ENCODE results near the gene VPREB3. TPM values are rescaled to one million over a fixed set of nuclear protein-coding genes. Genes with fewer than 3 reads are reported as not detected.

The VPREB3 gene
- polyA plus RNA-seq, 3 donors: 0.88 to 1.0 (median 1.0) TPM

DNA sequence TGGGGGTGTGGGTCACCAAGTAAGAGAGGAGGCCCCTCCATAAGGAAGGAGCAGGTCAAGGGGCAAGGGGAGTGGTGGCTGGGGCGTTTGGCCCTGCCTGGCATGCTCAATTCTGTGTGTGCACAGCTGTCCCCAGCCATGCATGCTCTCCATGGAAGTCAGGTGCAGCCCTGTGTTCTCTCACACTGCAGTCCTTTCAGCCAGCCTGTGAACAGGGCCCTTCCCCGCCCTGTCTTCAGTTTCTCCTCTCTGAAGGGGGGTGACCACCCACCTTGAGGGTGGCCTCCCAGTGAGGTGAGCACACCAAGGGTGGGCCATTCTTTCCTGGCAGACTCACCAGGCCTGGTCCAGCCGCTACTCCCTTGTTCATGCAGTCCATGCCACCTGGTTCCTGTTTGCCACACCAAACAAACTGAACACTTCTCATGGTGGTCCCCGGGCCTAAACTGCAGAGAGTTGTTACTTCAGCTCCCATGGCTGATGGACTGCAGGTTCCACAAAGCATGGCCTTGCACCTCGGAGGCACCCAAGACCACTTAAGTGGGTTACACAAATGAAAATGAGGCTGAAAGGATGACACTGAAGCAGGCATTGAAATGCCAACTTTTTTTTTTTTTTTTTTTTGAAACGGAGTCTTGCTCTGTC, 15.2 kb upstream of the VPREB3 start:
- no peak overlapping the region for H3K4me3 Mint-ChIP-seq
- Histone ChIP-seq H3K4me1 (ENCODE audit: control insufficient read depth in 1 of 2, insufficient read depth in 2 of 2, low read length in 2 of 2) (peaks cover 25 to 42% of the 10 kb centered on the region in 2 donors), H3K79me2 (ENCODE audit: insufficient read depth, low read length) (peaks cover 10% of the 10 kb centered on the region), H3K27me3 (ENCODE audit: control insufficient read depth in 2 of 2, insufficient read depth in 2 of 2, low read length in 2 of 2) (peaks cover 7 to 23% of the 10 kb centered on the region in 2 donors), H3K9me3 (replicated peaks in 1 of 2; ENCODE audit: control insufficient read depth in 1 of 2, insufficient read depth in 1 of 2, low read length in 2 of 2) (no peaks in the 10 kb centered on the region), H3K36me3 (replicated peaks in 1 of 2; ENCODE audit: control insufficient read depth in 1 of 2, insufficient read depth in 2 of 2, low read length in 2 of 2) (peaks cover 0 to 14% of the 10 kb centered on the region in 2 donors), H3K4me3 (replicated peaks in 1 of 3; ENCODE audit: low read depth in 2 of 3, low read length in 3 of 3) (no peak overlapping the region), H4K20me1 (ENCODE audit: insufficient read depth, low read length) (no peaks in the 10 kb centered on the region), H2AFZ (ENCODE audit: insufficient read depth, low read depth, low read length, poor library complexity, severe bottlenecking) (no peak overlapping the region), H3K4me2 (replicated peaks; ENCODE audit: extremely low read depth, low read length, poor library complexity, severe bottlenecking) (no peak overlapping the region), H3K9ac (ENCODE audit: insufficient read depth, low read length, poor library complexity, severe bottlenecking) (no peak overlapping the region), H3K27ac (ENCODE audit: low read depth in 1 of 2, low read length in 2 of 2) (no peak overlapping the region)
- intact Hi-C loops (cut with micrococcal nuclease): loop anchor here (2.0 kb wide), 1 partner anchor 79 kb away; no protein-coding TSS in a partner anchor
- H3K27me3 Mint-ChIP-seq (ENCODE audit: low read depth in 3 of 3): peaks cover 25 to 28% (median 25%) of the 10 kb centered on the region in 3 donors
- H3K27ac Mint-ChIP-seq: peak overlapping the region in 1 of 7 donors; percentile 46
- H3K36me3 Mint-ChIP-seq: peaks cover 11 to 16% of the 10 kb centered on the region in 2 donors
- TF ChIP-seq, protein P1, sequence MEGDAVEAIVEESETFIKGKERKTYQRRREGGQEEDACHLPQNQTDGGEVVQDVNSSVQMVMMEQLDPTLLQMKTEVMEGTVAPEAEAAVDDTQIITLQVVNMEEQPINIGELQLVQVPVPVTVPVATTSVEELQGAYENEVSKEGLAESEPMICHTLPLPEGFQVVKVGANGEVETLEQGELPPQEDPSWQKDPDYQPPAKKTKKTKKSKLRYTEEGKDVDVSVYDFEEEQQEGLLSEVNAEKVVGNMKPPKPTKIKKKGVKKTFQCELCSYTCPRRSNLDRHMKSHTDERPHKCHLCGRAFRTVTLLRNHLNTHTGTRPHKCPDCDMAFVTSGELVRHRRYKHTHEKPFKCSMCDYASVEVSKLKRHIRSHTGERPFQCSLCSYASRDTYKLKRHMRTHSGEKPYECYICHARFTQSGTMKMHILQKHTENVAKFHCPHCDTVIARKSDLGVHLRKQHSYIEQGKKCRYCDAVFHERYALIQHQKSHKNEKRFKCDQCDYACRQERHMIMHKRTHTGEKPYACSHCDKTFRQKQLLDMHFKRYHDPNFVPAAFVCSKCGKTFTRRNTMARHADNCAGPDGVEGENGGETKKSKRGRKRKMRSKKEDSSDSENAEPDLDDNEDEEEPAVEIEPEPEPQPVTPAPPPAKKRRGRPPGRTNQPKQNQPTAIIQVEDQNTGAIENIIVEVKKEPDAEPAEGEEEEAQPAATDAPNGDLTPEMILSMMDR (IDR thresholded peaks at IDR 0.05): no peak
- 52% methylated on average over 4 of the region's 6 CpGs for WGBS (ENCODE audit: insufficient coverage)
- no peak for DNase-seq
- peaks cover 0 to 6% (median 3%) of the 10 kb centered on the region in 7 donors for H3K9me3 Mint-ChIP-seq
- H3K4me1 Mint-ChIP-seq: peaks cover 28% of the 10 kb centered on the region

DNA sequence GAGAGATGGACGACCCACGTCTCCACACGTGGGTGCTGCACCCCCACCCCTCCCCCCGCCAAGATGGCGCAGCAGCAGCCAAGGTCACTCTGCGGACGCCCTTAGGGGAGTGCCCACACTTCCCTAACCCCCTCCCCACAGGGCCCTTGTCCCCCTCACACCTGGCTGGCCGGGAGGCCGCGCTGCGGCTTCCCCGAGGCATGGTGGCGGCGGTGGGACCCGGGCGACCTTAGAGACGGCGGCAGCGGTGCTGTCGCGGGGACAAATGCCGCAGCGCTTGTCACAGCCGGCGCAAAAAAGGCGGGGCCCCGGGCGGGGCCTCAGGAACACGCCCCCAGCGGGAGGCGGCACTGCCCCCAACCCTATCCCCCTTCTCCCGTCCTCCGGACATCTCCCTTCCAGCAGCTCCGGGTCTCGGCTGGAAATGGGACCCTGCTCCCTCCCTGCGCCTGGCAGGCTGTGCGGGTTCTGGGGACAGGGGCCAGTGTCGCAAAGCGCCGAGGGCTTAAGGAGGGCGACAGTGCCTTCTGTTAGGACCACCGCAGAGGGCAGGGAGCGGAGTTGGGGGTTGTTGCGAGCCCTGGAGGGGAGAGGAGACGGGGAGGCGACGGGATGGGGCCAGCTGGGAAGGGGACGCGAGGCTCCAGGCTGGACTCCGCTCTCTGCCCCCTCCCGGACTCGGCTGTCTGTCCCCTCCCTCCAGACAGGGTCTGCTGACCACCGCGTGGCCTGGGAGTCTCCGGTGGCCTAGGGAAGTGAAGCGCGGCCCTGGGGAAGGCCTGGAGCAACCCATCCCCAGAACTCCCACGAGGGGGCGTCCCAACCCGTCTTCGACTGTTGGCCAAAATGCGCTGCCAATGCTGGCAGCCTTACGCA, 13.7 kb upstream of the VPREB3 start, which contains the start of gene CHCHD10:
Gene CHCHD10, minus strand, starts transcription at position 300 of the 876 bp plus-strand sequence. Its CDS starts 98 bp downstream, at position 202.
- H3K9me3 ChIP-seq (replicated peaks in 1 of 2; ENCODE audit: control insufficient read depth in 1 of 2, insufficient read depth in 1 of 2, low read length in 2 of 2): no peaks in the 10 kb centered on the region
- WGBS (ENCODE audit: insufficient coverage): under 1% methylated on average over 48 of the region's 63 CpGs
- H3K27ac ChIP-seq (ENCODE audit: low read depth in 1 of 2, low read length in 2 of 2): peak within 1 kb of the TSS; percentile 45 to 85
- Mint-ChIP-seq H3K4me1 (peaks cover 40% of the 10 kb centered on the region), H3K36me3 (peaks cover 11 to 13% of the 10 kb centered on the region in 2 donors), H3K27me3 (ENCODE audit: low read depth in 3 of 3) (peaks cover 11 to 15% (median 12%) of the 10 kb centered on the region in 3 donors), H3K9me3 (peaks cover 0 to 2% (median 0%) of the 10 kb centered on the region in 7 donors), H3K4me3 (peak within 1 kb of the TSS; percentile 85 to 90), H3K27ac (peak within 1 kb of the TSS in 6 of 7 donors; percentile 78 to 94 (median 87))
- TF ChIP-seq, protein P1 (IDR thresholded peaks at IDR 0.05): peak; percentile 91
- H3K27me3 ChIP-seq (ENCODE audit: control insufficient read depth in 2 of 2, insufficient read depth in 2 of 2, low read length in 2 of 2): peaks cover 4 to 10% of the 10 kb centered on the region in 2 donors
- H3K4me1 ChIP-seq (ENCODE audit: control insufficient read depth in 1 of 2, insufficient read depth in 2 of 2, low read length in 2 of 2): peaks cover 37 to 53% of the 10 kb centered on the region in 2 donors
- H3K9ac ChIP-seq (ENCODE audit: insufficient read depth, low read length, poor library complexity, severe bottlenecking): peak within 1 kb of the TSS; percentile 86
- intact Hi-C loops (cut with micrococcal nuclease): loop anchor here (2.0 kb wide), 1 partner anchor 81 kb away; no protein-coding TSS in a partner anchor
- H3K79me2 ChIP-seq (ENCODE audit: insufficient read depth, low read length): peaks cover 10% of the 10 kb centered on the region
- peak within 1 kb of the TSS; percentile 48 to 92 (median 71) for H3K4me3 ChIP-seq (replicated peaks in 1 of 3; ENCODE audit: low read depth in 2 of 3, low read length in 3 of 3)
- H4K20me1 ChIP-seq (ENCODE audit: insufficient read depth, low read length): no peaks in the 10 kb centered on the region
- H3K36me3 ChIP-seq (replicated peaks in 1 of 2; ENCODE audit: control insufficient read depth in 1 of 2, insufficient read depth in 2 of 2, low read length in 2 of 2): peaks cover 0 to 15% of the 10 kb centered on the region in 2 donors
- peak within 1 kb of the TSS; percentile 100 for H3K4me2 ChIP-seq (replicated peaks; ENCODE audit: extremely low read depth, low read length, poor library complexity, severe bottlenecking)
- peak within 1 kb of the TSS; percentile 96 for H2AFZ ChIP-seq (ENCODE audit: insufficient read depth, low read depth, low read length, poor library complexity, severe bottlenecking)
- peak; percentile 76 to 83 (median 77) for DNase-seq

All from CD14-positive monocyte (primary cell).